HepG2 (cell line): ENCODE measurements around the gene TTBK1. TPM values are rescaled to one million over a fixed set of nuclear protein-coding genes. Genes with fewer than 3 reads are reported as not detected.

Experiments used
- CCDC6 ChIP-seq: sonication (generic); formaldehyde crosslinking; IDR thresholded peaks from 2 replicates; pipeline ENCODE4 v1.8.1; 2022; ENCODE audit warnings: mild to moderate bottlenecking, missing genetic modification reagents, moderate library complexity
- CHCHD3 ChIP-seq: sonication (generic); formaldehyde crosslinking; IDR thresholded peaks from 2 replicates; pipeline ENCODE4 v1.8.0; 2022; ENCODE audit warnings: mild to moderate bottlenecking, missing genetic modification reagents, moderate library complexity
- EED ChIP-seq: sonication (generic); formaldehyde crosslinking; IDR thresholded peaks from 2 replicates; pipeline ENCODE4 v1.5.0; 2020; ENCODE audit warnings: mild to moderate bottlenecking, missing genetic modification reagents
- ETV5 ChIP-seq: IDR thresholded peaks from 2 replicates; pipeline ENCODE4 v1.6.1; 2018; ENCODE audit warnings: missing biosample characterization, missing genetic modification reagents, inconsistent platforms, borderline replicate concordance
- JDP2 ChIP-seq: sonication (generic); formaldehyde crosslinking; IDR thresholded peaks from 2 replicates; pipeline ENCODE4 v1.8.1; 2022; ENCODE audit warnings: missing genetic modification reagents, borderline replicate concordance
- KAT2B ChIP-seq: fragments of 150-350 bp; IDR thresholded peaks from 2 replicates; pipeline ENCODE4 v1.6.1; 2014; ENCODE audit warnings: low read depth, low read length, borderline replicate concordance
- MATR3 ChIP-seq: sonication (generic); formaldehyde crosslinking; IDR thresholded peaks from 2 replicates; pipeline ENCODE4 v1.4.0; 2020; ENCODE audit warnings: missing genetic modification reagents
- NFE2L1 ChIP-seq: sonication (generic); formaldehyde crosslinking; IDR thresholded peaks from 2 replicates; pipeline ENCODE4 v1.4.0; 2020; ENCODE audit warnings: missing genetic modification reagents, mild to moderate bottlenecking, borderline replicate concordance
- NFYB ChIP-seq: sonication (generic); formaldehyde crosslinking; IDR thresholded peaks from 2 replicates; pipeline ENCODE4 v1.4.0; 2020; ENCODE audit warnings: missing genetic modification reagents
- SP5 ChIP-seq: IDR thresholded peaks from 2 replicates; pipeline ENCODE4 v1.6.1; 2016; ENCODE audit warnings: low read depth, borderline replicate concordance
- SYNCRIP ChIP-seq: fragments of 200-400 bp; formaldehyde crosslinking; IDR thresholded peaks from 2 replicates; pipeline ENCODE4 v1.6.1; 2018; ENCODE audit warnings: mild to moderate bottlenecking, low read depth, low read length; ENCODE audit not compliant: insufficient read depth
- YEATS2 ChIP-seq: sonication (generic); formaldehyde crosslinking; IDR thresholded peaks from 2 replicates; pipeline ENCODE4 v1.4.0; 2020; ENCODE audit warnings: missing genetic modification reagents, borderline replicate concordance
- ZBTB20 ChIP-seq: sonication (generic); formaldehyde crosslinking; IDR thresholded peaks from 2 replicates; pipeline ENCODE4 v1.8.1; 2023; ENCODE audit warnings: missing genetic modification reagents, low read depth, mild to moderate bottlenecking, borderline replicate concordance
- ZBTB42 ChIP-seq: sonication (generic); formaldehyde crosslinking; IDR thresholded peaks from 2 replicates; pipeline ENCODE4 v1.5.0; 2020; ENCODE audit warnings: mild to moderate bottlenecking, missing genetic modification reagents
- ZFP90 ChIP-seq: sonication (generic); formaldehyde crosslinking; IDR thresholded peaks from 2 replicates; pipeline ENCODE4 v1.8.0; 2022; ENCODE audit warnings: missing genetic modification reagents, mild to moderate bottlenecking, inconsistent platforms, borderline replicate concordance
- ZNF274 ChIP-seq: sonication (generic); formaldehyde crosslinking; IDR thresholded peaks from 2 replicates; pipeline ENCODE4 v1.5.1; 2020; ENCODE audit warnings: mild to moderate bottlenecking, missing genetic modification reagents
- ZNF282 ChIP-seq: fragments of 450-650 bp; IDR thresholded peaks from 2 replicates; pipeline ENCODE4 v1.6.1; 2018; ENCODE audit not compliant: partially characterized antibody
- ZNF30 ChIP-seq: sonication (generic); formaldehyde crosslinking; IDR thresholded peaks from 2 replicates; pipeline ENCODE4 v1.5.0; 2020; ENCODE audit warnings: mild to moderate bottlenecking, missing genetic modification reagents
- ZNF7 ChIP-seq: IDR thresholded peaks from 2 replicates; pipeline ENCODE4 v1.6.1; 2016; ENCODE audit warnings: missing biosample characterization, missing genetic modification reagents
- ZNF747 ChIP-seq: sonication (generic); formaldehyde crosslinking; IDR thresholded peaks from 2 replicates; pipeline ENCODE4 v1.8.1; 2023; ENCODE audit warnings: missing genetic modification reagents, mild to moderate bottlenecking, borderline replicate concordance
- polyA plus RNA-seq, 8 experiments: library from polyadenylated mRNA; depleted of rRNA in 3 of 8; stranded (reverse) in 7 of 8; unstranded in 1 of 8; fragments of >200 nt; fragmentation: Illumina TruSeq in 4 of 8; extraction: Trizol in 4 of 8; gene quantifications; 2 replicates each; pipeline versions ENCODE4 v1.2.1 to v1.2.3, GENCODE V29; 2011 to 2016; ENCODE audit warnings: low read depth in 4 of 8, missing spikeins in 1 of 8, mixed read lengths in 1 of 8; ENCODE audit not compliant: insufficient read depth in 1 of 8
- total RNA-seq, 5 experiments: library from RNA; depleted of rRNA; stranded (reverse); fragments of >200 nt; fragmentation: Illumina TruSeq; extraction: Trizol; gene quantifications; 2 replicates each; pipeline ENCODE4 v1.2.3, GENCODE V29; 2016; ENCODE audit warnings: low read depth in 1 of 5
- TF ChIP-seq, protein P1 (sequence below): sonication (generic); formaldehyde crosslinking; IDR thresholded peaks from 2 replicates; pipeline ENCODE4 v1.4.0; 2020; ENCODE audit warnings: mild to moderate bottlenecking, low read depth, missing genetic modification reagents
- TF ChIP-seq, protein P2 (sequence below): sonication (generic); formaldehyde crosslinking; IDR thresholded peaks from 2 replicates; pipeline ENCODE4 v1.4.0; 2020; ENCODE audit warnings: mild to moderate bottlenecking, missing genetic modification reagents, borderline replicate concordance
- TF ChIP-seq, protein P3 (sequence below): IDR thresholded peaks from 2 replicates; pipeline ENCODE4 v1.6.1; 2016; ENCODE audit warnings: low read depth, control low read depth
- TF ChIP-seq, protein P4 (sequence below): sonication (generic); formaldehyde crosslinking; IDR thresholded peaks from 2 replicates; pipeline ENCODE4 v1.8.1; 2023; ENCODE audit warnings: mild to moderate bottlenecking, missing genetic modification reagents

The TTBK1 gene
- total and polyA plus RNA-seq, 2 of the 13 experiments (the other 11 are each of a cell fraction or from before 2014, with no cell fraction given) = 0.24 to 0.33 TPM

DNA sequence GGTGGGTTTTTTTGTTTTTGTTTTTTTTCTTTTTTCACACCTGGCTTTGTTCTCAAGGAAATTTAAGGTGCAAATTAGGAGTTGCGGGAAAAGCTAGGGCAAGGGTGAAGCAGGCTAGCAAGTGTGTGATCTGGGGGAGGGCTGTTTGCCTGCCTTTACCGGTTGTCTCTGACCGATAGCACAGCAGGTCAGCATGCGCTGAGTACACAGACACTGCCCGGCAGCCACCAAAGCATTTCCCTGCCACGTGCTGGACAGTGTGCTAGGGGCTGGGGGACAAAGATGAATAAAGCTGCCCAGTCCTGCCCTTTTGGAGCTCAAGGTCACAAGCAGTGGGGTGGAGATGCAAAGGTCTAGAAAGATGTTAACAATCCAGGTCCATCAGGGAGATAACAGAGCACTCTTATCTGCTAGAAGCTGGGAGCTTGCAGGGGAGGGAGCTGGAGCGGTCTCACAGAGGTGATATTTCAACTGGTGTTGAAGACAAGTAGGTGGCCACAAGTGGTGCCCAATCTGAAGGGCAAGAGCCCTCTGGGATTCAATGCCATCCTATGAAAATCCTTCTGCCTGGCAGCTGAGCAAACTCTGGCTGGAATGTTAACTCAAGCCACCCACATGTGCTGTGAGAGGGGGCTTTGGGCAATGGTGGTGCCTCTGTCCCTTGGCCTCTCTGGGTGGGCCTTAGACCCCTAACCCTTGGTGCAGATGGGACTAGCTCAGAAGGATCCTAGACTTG lies 24.5 kb downstream of the TTBK1 start (continued):
- TF ChIP-seq, protein P1, sequence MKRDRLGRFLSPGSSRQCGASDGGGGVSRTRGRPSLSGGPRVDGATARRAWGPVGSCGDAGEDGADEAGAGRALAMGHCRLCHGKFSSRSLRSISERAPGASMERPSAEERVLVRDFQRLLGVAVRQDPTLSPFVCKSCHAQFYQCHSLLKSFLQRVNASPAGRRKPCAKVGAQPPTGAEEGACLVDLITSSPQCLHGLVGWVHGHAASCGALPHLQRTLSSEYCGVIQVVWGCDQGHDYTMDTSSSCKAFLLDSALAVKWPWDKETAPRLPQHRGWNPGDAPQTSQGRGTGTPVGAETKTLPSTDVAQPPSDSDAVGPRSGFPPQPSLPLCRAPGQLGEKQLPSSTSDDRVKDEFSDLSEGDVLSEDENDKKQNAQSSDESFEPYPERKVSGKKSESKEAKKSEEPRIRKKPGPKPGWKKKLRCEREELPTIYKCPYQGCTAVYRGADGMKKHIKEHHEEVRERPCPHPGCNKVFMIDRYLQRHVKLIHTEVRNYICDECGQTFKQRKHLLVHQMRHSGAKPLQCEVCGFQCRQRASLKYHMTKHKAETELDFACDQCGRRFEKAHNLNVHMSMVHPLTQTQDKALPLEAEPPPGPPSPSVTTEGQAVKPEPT (CRISPR knock-in tag) = peak; percentile 96
- TF ChIP-seq ZNF7 (CRISPR knock-in tag) (peak; percentile 48; the same call in 1 of the 2 replicates), SYNCRIP (no peak), ZNF274 (peak; percentile 97), CCDC6 (CRISPR knock-in tag) (peak; percentile 99), ZBTB20 (CRISPR knock-in tag) (peak; percentile 99), KAT2B (no peak), NFE2L1 (CRISPR knock-in tag) (peak; percentile 88; the same call in 1 of the 2 replicates), ZBTB42 (CRISPR knock-in tag) (peak; percentile 96), ZFP90 (CRISPR knock-in tag) (peak; percentile 80; the same call in 1 of the 2 replicates), ETV5 (CRISPR knock-in tag) (peak; percentile 96), CHCHD3 (CRISPR knock-in tag) (no peak; the same call in 1 of the 2 replicates), MATR3 (CRISPR knock-in tag) (no peak), ZNF282 (no peak), ZNF747 (CRISPR knock-in tag) (peak; percentile 100), SP5 (CRISPR knock-in tag) (peak; percentile 100), EED (peak; percentile 78; the same call in 1 of the 2 replicates), ZNF30 (no peak), NFYB (CRISPR knock-in tag) (peak; percentile 47; the same call in 1 of the 2 replicates), JDP2 (CRISPR knock-in tag) (peak; percentile 96; the same call in 1 of the 2 replicates), YEATS2 (CRISPR knock-in tag) (peak; percentile 84; the same call in 1 of the 2 replicates)
- TF ChIP-seq, protein P2, sequence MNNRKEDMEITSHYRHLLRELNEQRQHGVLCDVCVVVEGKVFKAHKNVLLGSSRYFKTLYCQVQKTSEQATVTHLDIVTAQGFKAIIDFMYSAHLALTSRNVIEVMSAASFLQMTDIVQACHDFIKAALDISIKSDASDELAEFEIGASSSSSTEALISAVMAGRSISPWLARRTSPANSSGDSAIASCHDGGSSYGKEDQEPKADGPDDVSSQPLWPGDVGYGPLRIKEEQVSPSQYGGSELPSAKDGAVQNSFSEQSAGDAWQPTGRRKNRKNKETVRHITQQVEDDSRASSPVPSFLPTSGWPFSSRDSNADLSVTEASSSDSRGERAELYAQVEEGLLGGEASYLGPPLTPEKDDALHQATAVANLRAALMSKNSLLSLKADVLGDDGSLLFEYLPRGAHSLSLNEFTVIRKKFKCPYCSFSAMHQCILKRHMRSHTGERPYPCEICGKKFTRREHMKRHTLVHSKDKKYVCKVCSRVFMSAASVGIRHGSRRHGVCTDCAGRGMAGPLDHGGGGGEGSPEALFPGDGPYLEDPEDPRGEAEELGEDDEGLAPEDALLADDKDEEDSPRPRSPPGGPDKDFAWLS = peak; percentile 95; the same call in 1 of the 2 replicates
- TF ChIP-seq, protein P3, sequence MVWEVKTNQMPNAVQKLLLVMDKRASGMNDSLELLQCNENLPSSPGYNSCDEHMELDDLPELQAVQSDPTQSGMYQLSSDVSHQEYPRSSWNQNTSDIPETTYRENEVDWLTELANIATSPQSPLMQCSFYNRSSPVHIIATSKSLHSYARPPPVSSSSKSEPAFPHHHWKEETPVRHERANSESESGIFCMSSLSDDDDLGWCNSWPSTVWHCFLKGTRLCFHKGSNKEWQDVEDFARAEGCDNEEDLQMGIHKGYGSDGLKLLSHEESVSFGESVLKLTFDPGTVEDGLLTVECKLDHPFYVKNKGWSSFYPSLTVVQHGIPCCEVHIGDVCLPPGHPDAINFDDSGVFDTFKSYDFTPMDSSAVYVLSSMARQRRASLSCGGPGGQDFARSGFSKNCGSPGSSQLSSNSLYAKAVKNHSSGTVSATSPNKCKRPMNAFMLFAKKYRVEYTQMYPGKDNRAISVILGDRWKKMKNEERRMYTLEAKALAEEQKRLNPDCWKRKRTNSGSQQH (CRISPR knock-in tag) = peak; percentile 96
- TF ChIP-seq, protein P4, sequence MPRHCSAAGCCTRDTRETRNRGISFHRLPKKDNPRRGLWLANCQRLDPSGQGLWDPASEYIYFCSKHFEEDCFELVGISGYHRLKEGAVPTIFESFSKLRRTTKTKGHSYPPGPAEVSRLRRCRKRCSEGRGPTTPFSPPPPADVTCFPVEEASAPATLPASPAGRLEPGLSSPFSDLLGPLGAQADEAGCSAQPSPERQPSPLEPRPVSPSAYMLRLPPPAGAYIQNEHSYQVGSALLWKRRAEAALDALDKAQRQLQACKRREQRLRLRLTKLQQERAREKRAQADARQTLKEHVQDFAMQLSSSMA (CRISPR knock-in tag) = peak; percentile 88; the same call in 1 of the 2 replicates
